ENCODE results near the gene SDS.

SDS gene

DNA sequence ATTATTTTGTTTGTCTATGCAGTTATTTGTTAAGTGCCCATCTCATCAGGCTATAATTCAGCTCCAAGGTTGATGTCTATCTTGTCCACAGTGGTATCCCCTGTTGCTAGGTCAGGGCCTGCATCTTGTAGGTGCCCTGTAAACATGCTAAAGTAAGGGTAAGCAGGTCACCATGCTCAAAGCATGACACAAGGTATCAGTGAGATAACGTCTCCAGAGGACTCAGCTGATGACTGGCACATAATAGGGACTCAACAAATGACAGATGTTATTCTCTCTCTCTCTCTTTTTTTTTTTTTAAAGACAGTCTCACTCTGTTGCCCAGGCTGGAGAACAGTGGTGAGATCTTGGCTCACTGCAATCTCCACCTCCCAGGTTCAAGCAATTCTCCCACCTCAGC, 20.8 kb upstream of the SDS start:
- Histone ChIP-seq H3K36me3 (ENCODE audit: insufficient read depth, low read length) (no peaks in the 10 kb centered on the region), H3K9ac (ENCODE audit: low read depth, low read length) (no peak overlapping the region), H3K4me1 (ENCODE audit: control insufficient read depth, insufficient read depth, low read length) (peaks cover 11% of the 10 kb centered on the region), H3K4me3 (ENCODE audit: low read length) (no peak overlapping the region), H3K27me3 (ENCODE audit: control insufficient read depth, insufficient read depth, low read length) (no peaks in the 10 kb centered on the region), H3K9me3 (replicated peaks; ENCODE audit: low read length) (no peaks in the 10 kb centered on the region), H3K4me2 (ENCODE audit: low read length) (no peak overlapping the region)

DNA sequence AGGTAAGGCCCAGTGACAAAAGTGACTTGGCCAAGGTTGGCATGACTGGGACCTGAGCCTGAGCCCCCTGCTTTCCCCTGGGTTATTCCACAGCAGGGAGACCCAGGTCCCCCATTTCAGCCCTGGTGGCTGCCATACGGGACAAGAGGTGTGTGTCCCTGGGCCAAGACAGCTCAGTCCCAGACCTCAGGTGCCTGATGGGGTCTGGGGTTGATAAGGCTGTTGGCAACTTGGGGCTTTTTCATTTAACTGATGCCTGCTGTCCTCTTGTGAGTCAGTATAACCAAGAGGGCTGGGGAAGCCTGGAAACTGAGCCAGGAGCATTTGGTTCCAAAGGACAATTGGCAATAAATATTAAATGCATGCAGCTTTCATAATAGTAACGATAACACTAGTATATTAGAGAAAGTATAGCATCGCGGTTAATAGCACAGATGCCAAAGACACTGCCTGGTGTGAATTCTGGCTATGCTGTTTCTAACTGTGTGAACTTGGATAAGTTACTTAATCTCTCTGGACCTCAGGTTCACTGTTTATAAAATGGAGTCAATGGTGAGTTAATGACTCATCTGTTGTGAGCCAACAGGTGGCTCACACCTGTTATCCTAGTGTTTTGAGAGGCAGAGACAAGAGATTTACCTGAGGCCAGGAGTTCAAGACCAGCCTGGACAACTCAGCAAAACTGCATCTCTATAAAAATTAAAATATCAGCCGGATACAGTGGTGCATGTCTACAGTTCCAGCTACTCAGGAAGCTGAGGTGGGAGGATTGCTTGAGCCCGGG, 19.4 kb upstream of the SDS start:
- Histone ChIP-seq H3K4me3 (ENCODE audit: low read length) (peak overlapping the region; percentile 85), H3K4me1 (ENCODE audit: control insufficient read depth, insufficient read depth, low read length) (peaks cover 11% of the 10 kb centered on the region), H3K4me2 (ENCODE audit: low read length) (peak overlapping the region; percentile 97), H3K9me3 (replicated peaks; ENCODE audit: low read length) (no peaks in the 10 kb centered on the region), H3K9ac (ENCODE audit: low read depth, low read length) (peak overlapping the region; percentile 96), H3K36me3 (ENCODE audit: insufficient read depth, low read length) (no peaks in the 10 kb centered on the region), H3K27me3 (ENCODE audit: control insufficient read depth, insufficient read depth, low read length) (no peaks in the 10 kb centered on the region)

DNA sequence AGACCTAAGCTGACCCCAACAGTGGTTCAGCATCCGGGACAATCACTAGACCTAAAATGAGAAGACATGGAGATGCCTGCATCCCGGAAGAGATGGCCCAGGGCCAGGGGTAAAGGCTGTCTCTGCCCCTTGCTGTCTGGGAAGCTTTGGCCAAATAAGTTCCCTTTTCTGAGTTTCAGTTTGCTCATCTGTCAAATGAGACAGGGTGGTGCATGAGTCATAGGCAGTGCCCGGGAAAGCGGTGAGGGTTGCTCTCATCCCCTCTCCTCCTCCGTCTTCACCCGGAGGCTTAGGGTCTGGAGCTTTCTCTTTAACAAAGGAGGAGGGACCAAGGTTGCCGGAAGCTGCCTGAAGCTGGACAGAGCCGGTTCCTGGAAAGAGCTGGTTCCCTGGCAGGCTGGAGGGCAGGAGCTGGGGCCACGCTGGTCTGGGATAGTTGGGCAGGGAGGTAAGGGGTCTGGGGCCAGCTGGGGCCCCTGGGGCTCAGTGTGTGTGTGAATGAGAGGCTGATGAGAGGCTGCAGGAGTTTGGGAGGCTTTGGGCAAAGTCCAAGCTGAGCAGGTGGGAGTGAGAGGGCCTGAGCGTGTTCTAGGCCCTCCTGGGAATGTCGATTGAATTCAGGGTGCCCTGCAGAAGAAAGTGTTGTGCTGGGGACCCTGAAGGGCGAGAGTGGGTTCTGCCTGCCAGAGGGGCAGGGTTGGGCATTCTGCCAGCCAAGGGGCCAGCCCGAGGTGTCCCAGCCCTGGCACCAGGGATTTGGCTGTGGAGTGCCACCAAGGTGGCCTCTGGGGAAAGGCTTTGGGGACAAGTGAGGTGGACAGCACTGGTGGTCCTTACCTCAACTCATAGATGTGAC, 18.6 kb upstream of the SDS start, which contains the start of gene SDSL:
SDSL (plus strand) TSS at position 351 of the 856 bp plus-strand sequence. CDS start 5,603 bp downstream, outside the sequence.
- peak within 1 kb of the TSS; percentile 85 for H3K4me3 ChIP-seq (ENCODE audit: low read length)
- H3K9ac ChIP-seq (ENCODE audit: low read depth, low read length): peak within 1 kb of the TSS; percentile 96
- no peaks in the 10 kb centered on the region for H3K36me3 ChIP-seq (ENCODE audit: insufficient read depth, low read length)
- H3K4me2 ChIP-seq (ENCODE audit: low read length): peak within 1 kb of the TSS; percentile 97
- no peaks in the 10 kb centered on the region for H3K27me3 ChIP-seq (ENCODE audit: control insufficient read depth, insufficient read depth, low read length)
- H3K4me1 ChIP-seq (ENCODE audit: control insufficient read depth, insufficient read depth, low read length): peaks cover 11% of the 10 kb centered on the region
- H3K9me3 ChIP-seq (replicated peaks; ENCODE audit: low read length): no peaks in the 10 kb centered on the region

DNA sequence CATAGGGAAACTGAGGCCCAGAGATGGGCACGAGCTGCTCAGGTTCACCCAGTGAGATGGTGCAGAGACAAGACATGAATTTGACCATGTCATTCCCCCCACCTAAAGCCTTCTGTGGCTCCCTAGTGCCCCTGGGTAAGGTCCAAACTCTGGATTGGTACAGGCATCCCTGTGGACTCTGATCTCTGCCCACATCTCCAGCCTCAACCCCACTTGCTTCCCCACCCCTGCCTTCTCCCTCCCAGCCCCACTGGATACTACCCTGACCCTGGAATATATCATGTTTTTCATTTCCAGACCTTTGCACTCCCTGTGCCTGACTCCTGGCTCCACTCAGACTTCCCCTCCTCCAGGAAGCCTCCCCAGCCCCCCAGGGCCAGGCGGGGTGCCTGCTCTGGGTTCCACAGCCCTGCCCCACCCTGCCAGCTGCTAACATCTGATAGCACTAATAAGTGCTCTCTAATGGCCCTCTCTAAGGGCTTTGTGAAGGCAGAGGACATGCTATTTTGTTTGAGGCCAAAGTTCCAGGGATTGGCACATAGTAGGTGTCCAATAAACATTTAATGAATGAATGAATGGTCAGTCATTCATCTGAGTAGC, 17.4 kb upstream of the SDS start:
- no peak overlapping the region for H3K9ac ChIP-seq (ENCODE audit: low read depth, low read length)
- no peaks in the 10 kb centered on the region for H3K9me3 ChIP-seq (replicated peaks; ENCODE audit: low read length)
- H3K4me1 ChIP-seq (ENCODE audit: control insufficient read depth, insufficient read depth, low read length): peaks cover 11% of the 10 kb centered on the region
- H3K4me2 ChIP-seq (ENCODE audit: low read length): no peak overlapping the region
- H3K36me3 ChIP-seq (ENCODE audit: insufficient read depth, low read length): no peaks in the 10 kb centered on the region
- no peak overlapping the region for H3K4me3 ChIP-seq (ENCODE audit: low read length)
- H3K27me3 ChIP-seq (ENCODE audit: control insufficient read depth, insufficient read depth, low read length): peaks cover 4% of the 10 kb centered on the region

DNA sequence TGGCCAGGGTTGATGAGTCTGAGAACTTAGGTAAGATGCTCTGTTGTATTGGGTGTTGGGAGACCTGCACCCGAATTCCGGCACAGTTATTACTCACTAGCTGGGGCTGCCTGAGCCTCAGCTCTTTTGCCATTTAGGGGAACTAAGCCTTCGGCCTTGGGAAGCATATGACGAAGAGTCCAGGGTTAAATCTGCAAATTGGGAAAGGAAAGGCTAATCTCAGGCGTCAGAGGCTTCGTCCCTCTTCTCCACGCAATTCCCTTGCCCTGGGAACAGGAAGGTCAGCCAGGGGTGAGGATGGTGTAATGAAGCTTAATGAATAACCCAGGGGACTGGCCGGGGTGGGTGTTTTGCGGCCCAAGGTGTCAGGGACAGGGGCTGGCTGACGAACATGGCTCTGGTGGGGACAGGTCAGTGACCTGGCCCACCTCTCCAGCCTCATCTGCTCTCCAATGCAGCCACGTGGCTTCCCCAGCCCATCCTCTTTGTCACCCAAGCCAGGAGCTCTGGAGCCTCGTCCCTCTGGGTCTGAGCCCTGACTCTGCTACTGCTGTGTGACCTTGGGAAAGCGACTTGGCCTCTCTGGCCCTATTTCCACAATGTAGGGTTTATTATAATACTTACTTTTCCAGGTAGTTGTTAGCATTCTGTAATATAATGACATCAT, 14.7 kb upstream of the SDS start:
- no peak overlapping the region for H3K4me3 ChIP-seq (ENCODE audit: low read length)
- H3K9me3 ChIP-seq (replicated peaks; ENCODE audit: low read length): no peaks in the 10 kb centered on the region
- peaks cover 10% of the 10 kb centered on the region for H3K27me3 ChIP-seq (ENCODE audit: control insufficient read depth, insufficient read depth, low read length)
- H3K4me2 ChIP-seq (ENCODE audit: low read length): no peak overlapping the region
- H3K4me1 ChIP-seq (ENCODE audit: control insufficient read depth, insufficient read depth, low read length): peaks cover 11% of the 10 kb centered on the region
- H3K9ac ChIP-seq (ENCODE audit: low read depth, low read length): no peak overlapping the region
- no peaks in the 10 kb centered on the region for H3K36me3 ChIP-seq (ENCODE audit: insufficient read depth, low read length)

DNA sequence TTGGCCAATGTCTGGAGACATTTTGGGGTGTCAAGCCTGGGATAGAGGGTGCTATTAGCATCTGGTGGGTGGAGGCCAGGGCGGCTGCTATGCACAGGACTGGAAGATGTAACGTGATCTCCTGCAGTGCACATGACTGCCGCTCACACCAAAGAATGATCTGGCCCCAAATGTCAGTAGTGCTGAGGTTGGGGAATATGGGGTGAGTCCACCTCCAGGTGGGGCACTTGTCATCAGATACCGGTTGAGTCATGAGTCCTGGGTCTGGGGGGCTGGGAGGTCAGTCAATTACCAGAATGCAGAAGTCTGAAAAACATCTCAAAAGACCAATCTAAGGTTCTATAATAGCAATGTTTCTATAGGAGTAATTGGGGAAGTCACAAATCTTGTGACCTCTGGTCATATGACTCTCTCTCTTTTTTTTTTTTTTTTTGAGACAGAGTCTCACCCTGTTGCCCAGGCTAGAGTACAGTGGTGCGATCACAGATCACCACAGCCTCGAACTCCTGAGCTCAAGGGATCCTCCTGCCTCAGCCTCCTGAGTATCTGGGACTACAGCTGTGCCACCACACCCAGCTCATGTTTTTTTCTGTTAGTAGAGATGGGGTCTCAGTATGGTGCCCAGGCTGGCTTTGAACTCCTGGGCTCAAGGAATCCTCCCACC, 12.5 kb upstream of the SDS start:
- no peak overlapping the region for H3K4me2 ChIP-seq (ENCODE audit: low read length)
- H3K9ac ChIP-seq (ENCODE audit: low read depth, low read length): no peak overlapping the region
- H3K27me3 ChIP-seq (ENCODE audit: control insufficient read depth, insufficient read depth, low read length): peaks cover 16% of the 10 kb centered on the region
- H3K36me3 ChIP-seq (ENCODE audit: insufficient read depth, low read length): no peaks in the 10 kb centered on the region
- no peaks in the 10 kb centered on the region for H3K4me1 ChIP-seq (ENCODE audit: control insufficient read depth, insufficient read depth, low read length)
- H3K4me3 ChIP-seq (ENCODE audit: low read length): no peak overlapping the region
- no peaks in the 10 kb centered on the region for H3K9me3 ChIP-seq (replicated peaks; ENCODE audit: low read length)

DNA sequence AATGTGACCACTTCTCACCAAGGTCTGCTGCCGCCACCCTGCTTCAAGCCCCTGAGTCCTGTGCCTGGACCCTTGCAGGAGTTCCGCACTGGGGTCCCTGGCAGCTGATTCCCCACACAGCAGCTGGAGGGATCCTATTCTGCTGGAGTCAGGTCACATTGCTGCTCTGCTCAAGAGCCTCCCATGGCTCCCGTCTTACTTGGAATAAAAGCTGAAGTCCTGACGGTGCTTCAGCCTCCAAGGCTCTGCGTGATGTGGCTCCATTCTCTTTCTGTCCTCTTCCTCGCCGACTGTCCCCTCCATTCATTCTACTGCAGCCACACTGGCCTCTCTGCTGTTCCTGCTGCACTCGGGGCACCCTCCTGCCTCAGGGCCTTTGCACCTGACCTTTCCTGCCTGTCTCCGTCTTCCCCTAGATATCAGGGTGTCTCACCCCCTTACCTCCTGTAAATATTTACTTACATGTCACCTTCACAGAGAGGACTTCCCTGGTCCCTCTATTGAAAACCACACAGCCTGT, 10.9 kb upstream of the SDS start:
- Histone ChIP-seq H3K36me3 (ENCODE audit: insufficient read depth, low read length) (no peaks in the 10 kb centered on the region), H3K4me3 (ENCODE audit: low read length) (no peak overlapping the region), H3K4me1 (ENCODE audit: control insufficient read depth, insufficient read depth, low read length) (no peaks in the 10 kb centered on the region), H3K4me2 (ENCODE audit: low read length) (no peak overlapping the region), H3K9ac (ENCODE audit: low read depth, low read length) (no peak overlapping the region), H3K27me3 (ENCODE audit: control insufficient read depth, insufficient read depth, low read length) (peaks cover 23% of the 10 kb centered on the region), H3K9me3 (replicated peaks; ENCODE audit: low read length) (no peaks in the 10 kb centered on the region)

DNA sequence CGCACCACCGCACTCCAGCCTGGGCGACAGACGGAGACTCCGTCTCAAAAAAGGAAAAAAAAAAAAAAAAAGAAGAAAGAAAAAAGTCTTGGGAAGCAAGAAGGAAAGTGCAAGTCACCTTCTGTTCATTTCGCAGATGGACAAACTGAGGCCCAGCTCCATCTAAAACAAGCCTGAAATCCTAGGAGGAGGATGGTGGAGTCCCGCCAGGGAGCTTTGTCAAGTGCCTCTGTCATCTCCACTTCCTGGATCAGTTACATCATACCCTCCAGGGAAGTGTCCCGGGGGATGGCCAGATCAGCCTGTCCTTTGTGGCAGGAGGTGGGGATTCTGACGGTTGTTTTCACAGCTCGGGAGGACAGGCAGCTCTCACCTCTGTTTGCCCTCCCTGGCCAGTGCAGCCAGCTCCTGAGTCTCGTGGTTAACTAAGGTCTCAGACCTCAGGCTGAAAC, 9.8 kb upstream of the SDS start:
- Histone ChIP-seq H3K9ac (ENCODE audit: low read depth, low read length) (no peak overlapping the region), H3K4me3 (ENCODE audit: low read length) (no peak overlapping the region), H3K36me3 (ENCODE audit: insufficient read depth, low read length) (no peaks in the 10 kb centered on the region), H3K9me3 (replicated peaks; ENCODE audit: low read length) (no peaks in the 10 kb centered on the region), H3K27me3 (ENCODE audit: control insufficient read depth, insufficient read depth, low read length) (peaks cover 24% of the 10 kb centered on the region), H3K4me1 (ENCODE audit: control insufficient read depth, insufficient read depth, low read length) (no peaks in the 10 kb centered on the region), H3K4me2 (ENCODE audit: low read length) (no peak overlapping the region)

DNA sequence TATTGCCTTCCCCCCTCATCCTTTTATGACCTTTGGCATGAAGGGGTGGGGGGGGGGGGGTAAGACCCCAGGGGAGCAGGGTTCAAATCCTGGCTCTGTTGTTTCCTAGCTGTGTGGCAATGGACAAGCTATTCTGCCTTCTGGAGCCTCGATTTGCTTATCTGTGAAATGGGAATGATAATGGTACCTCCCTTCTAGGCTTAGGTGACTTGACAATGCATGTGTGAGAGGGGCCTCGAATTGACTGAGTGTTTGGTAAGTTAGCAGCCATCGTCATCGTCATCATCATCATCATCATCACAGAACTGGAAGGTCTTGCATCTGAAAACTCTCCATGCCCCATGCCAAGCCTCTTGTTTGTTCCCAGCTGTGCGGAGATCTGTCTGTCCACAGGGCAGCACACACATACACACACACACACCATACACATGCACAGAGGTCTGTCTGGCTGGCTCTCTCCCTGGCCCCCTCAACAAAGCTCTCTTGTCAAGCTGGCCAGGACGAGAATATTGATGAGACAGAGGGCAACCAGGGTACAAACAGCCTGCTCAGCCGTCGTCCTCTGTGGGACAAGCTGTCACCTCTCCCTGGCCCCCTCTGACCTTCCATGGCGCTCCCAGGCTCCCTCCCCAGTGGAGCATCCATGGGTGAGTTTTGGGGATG, 5.9 kb upstream of the SDS start:
- Histone ChIP-seq H3K9ac (ENCODE audit: low read depth, low read length) (no peak overlapping the region), H3K4me1 (ENCODE audit: control insufficient read depth, insufficient read depth, low read length) (peaks cover 7% of the 10 kb centered on the region), H3K36me3 (ENCODE audit: insufficient read depth, low read length) (no peaks in the 10 kb centered on the region), H3K9me3 (replicated peaks; ENCODE audit: low read length) (no peaks in the 10 kb centered on the region), H3K4me2 (ENCODE audit: low read length) (no peak overlapping the region), H3K27me3 (ENCODE audit: control insufficient read depth, insufficient read depth, low read length) (peaks cover 20% of the 10 kb centered on the region), H3K4me3 (ENCODE audit: low read length) (no peak overlapping the region)

DNA sequence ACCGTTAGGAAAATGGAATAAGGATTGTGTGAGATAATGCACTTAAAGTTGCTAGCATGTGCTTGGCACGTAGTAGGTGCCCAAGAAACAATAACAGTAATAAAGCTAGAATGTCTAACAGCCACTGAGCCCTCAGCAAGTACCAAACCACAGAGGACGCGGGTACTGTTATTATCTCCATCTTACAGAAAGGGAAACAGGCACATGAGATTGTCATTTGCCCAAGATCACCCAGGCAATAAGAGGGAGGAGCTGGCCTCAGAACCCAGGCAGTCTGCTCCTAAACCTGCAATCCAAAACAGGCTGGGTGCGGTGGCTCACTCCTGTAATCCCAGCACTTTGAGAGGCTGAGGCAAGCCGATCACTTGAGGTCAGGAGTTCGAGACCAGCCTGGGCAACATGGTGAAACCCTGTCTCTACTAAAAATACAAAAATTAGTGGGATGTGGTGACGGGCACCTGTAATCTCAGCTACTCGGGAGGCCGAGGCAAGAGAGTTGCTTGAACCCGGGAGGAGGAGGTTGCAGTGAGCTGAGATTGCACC, 5.1 kb upstream of the SDS start:
- Histone ChIP-seq H3K4me1 (ENCODE audit: control insufficient read depth, insufficient read depth, low read length) (peaks cover 7% of the 10 kb centered on the region), H3K27me3 (ENCODE audit: control insufficient read depth, insufficient read depth, low read length) (peaks cover 16% of the 10 kb centered on the region), H3K4me2 (ENCODE audit: low read length) (no peak overlapping the region), H3K4me3 (ENCODE audit: low read length) (no peak overlapping the region), H3K9me3 (replicated peaks; ENCODE audit: low read length) (no peaks in the 10 kb centered on the region), H3K36me3 (ENCODE audit: insufficient read depth, low read length) (no peaks in the 10 kb centered on the region), H3K9ac (ENCODE audit: low read depth, low read length) (no peak overlapping the region)

Measured in skeletal muscle satellite cell (primary cell).